HG03432 (cell line): ENCODE data around the gene MVD.
"Not testable (repeated sequence)": the region's sequence is repeated elsewhere in the genome, so short reads cannot be mapped to it uniquely, and the experiment has no call there.

Experiments
- ATAC-seq: cut with Tn5 transposase; IDR thresholded peaks from one replicate; pipeline ENCODE4 v1.9.1; 2021; ENCODE audit warnings: mild to moderate bottlenecking, moderate library complexity; ENCODE audit not compliant: unreplicated experiment

Gene MVD

DNA sequence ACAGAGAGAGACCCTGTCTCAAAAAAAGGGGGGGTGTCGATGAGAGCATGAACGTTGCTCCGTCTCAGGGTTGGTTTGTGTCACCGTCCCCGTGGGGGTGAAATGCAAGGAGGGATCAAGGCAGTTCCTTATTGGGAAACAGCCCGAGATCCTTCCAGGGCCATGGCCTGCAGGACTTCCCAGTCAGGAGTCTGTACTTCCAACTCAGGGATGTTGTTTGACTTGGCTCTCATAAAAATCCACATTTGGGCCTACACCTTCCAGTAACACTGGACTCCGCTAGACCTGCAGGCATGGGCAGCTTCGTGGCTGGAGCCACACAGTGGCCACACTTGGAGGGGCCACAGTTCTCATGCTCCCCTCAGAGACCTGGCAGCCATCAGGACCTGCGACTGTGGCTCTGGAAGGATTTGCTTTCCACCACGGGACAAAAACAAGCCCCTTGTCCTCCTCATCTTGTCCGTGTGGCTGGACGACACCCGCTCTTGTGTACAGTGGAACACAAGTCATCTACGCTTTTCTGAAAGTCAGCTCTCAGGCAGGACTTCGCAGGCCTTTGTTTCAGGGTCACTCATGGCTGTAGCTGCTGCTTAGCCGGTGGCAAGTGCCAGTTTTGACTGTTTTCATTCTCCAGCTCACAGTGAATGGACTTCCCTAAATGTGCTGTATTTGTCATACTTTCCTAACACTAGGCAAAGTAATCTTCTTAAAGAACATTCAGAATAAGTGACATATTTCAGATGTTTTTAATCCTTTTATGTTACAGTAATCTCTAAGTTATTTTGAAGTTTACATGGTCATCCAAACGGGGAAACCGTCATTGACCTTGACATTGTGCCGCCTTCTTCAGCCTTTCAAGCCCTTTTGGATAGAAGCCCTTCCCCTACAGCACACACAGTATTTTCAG lies 48.7 kb downstream of the MVD start:
- no peak for ATAC-seq

DNA sequence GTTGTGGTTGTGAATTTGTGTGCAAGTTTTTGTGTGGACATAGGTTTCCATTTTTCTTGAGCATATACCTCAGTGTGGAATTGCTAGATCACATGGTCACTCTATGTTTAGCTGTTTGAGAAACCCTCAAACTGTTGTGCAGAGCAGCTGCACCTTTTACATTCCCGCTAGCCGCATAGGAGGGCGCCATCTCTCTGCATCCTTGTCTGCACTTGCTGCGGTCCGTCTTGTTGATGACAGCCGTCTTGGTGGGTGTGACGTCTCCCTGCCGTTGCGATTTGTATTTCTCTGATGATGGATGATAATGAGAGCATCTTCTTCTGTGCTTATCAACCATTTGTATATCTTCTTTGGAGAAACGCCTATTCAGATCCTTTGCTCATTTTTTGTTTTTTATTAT lies 49.6 kb downstream of the MVD start:
- ATAC-seq = no peak

DNA sequence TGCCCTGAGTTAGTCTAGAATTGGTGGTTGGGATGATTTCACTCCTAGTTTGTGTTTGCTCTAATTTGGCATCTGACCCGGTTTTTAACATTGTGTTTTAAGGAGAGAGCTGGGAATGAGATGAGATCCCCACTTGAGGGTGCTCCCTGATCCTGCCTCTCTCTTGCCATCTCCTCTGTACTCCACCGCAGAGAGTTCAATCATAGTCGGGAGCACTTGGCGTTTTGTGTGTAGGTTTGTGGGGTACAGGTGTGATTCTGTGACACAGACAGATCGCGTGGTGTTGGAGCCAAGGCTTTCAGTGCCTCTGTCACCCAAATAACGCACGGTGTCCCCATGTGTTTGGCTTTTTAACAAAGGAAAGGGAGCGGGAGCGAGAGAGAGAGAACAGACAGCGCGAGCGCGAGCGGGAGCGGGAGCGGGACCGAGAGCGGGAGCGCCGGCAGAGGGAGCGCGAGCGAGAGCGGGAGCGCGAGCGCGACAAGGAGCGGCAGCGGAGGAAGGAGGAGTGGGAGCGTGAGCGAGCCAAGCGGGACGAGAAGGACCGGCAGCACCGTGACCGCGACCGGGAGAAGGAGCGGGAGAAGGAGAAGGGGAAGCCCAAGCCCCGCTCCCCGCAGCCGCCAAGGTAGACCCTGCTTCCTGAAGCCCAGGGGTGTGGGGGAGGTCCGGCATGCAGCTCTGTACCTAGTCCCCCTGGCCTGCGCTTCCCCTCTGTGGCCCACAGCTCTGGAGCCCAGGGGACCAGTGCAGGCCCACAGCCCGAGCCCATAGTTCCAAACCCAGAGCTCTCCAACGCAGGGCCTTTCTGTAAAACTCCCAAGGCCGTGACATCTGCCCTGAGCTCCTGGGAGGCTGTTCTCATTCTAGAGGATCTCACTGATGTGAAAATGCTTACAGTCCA lies 51.7 kb downstream of the MVD start:
- ATAC-seq = no peak

DNA sequence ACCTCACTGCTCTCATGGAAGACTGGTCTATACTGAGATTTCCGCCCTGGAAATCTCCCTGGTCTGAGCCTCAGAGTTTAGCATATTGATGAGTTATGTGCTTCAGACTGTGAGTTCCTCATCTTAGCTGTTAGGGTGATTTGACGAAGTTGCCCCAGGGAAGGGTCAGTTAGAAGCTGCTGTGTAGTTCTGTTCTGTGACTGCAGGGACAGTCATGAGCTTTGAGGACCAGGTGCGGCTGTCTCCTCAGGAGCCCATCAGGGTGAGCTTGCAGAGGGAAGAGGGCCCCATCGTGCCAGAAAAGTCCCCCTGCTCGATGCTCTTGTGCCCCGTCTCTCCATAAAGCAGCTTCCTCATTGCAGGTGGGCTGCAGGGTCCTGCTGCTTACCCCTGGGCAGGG lies 52.8 kb downstream of the MVD start:
- no peak for ATAC-seq

DNA sequence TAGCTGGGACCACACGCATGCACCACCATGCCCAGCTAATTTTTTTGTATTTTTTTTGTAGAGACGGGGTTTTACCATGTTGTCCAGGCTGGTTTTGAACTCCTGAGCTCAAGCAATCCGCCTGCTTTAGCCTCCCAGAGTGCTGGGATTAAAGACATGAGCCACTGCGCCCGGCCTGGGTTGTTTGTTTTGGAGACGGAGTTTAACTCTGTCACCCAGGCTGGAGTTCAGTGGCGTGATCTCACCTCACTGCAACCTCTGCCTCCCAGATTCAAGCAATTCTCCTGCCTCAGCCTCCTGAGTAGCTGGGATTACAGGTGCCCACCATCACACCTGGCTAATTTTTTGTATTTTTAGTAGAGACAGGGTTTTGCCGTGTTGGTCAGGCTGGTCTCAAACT lies 53.5 kb downstream of the MVD start:
- ATAC-seq = not testable (repeated sequence)

DNA sequence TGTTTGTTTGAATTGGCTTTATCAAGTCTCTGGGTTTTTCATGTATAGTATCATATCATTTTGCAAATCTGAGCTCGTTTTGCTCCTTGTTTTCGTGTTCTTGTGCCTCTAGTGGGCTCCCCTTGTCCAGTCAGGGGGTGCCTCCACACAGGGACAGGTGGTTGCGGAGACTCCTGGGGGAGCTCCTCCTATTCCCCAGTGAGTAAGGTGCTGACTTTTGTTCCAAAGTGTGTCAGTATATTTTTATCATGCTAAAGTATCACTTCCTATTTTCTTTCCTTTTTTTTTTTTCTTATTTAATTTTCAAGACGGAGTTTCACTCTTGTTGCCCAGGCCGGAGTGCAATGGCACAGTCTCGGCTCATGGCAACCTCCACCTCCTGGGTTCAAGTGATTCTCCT lies 54.8 kb downstream of the MVD start:
- ATAC-seq = no peak

DNA sequence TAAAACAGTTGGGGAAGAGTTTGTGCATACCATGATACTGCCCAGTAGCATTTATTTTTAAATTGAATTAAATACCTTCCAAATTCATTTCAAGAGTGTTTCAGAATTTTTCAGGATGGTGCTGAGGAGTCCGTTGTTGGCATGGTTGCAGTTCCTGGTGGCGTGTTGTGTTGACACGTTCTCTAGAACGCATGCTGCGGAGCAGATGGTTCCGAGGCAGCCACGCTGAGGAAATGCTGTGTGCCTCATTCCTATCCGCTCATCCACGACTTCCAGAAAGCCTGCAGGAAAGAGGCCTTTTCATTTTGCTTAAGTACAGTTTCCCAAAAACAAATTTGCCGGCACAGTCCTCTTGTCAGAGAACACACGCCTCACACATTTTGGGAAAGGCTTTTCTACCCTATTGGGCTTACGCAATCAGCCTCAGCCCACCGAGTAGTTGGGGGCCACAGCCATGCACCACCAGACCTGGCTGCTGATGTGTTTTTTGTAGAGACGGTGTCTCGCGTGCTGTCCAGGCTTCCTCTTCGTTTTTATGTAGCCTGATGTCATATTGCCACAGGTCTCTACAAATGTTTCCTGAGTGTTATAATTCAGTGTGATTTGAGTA lies 56.6 kb downstream of the MVD start:
- no peak for ATAC-seq

DNA sequence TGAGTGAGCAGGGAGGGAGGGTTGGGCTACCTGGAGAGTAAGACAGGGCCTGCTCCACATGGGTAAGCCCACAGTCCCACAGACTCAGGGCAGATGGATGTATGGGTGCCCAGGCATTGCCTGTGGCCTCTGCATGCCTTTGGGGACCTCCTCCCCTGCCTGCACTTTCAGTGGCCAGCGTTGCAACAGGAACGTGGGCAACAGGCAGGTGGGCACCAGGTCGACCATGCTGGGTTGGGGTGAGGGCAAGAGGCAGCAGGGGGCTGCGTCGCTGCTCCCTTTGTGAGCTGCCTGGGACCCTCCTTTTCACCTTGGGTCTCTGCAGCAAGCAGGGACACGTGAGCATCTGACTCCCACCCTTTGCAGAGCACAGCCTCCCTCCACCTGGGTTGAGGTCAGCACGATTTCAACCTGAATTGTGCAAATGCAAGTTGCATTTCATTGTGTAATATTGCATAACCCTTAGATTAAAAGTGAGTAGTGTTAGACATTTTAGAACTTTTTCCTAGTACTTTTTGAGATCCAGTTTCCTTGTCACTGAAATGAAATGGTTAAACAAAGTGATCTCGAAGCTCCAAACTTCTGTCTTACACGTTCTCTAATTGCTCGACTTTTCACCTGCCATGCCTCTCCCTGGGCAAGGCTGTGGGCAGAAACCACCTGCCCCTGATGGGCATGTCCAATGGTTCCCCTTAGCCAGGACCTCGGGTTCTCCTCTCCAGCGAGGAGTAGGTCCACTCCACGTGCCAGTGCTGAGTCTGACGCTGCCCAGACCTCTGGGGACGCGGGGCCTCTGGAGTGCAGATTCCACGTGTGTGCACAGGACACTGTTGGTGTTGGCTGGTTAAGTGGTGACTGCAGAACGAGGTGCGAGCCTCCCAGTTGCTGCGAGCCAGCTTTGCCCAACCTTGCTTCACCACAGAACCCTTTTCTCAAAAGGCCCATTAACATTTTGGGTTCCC lies 57.4 kb downstream of the MVD start:
- ATAC-seq = no peak

DNA sequence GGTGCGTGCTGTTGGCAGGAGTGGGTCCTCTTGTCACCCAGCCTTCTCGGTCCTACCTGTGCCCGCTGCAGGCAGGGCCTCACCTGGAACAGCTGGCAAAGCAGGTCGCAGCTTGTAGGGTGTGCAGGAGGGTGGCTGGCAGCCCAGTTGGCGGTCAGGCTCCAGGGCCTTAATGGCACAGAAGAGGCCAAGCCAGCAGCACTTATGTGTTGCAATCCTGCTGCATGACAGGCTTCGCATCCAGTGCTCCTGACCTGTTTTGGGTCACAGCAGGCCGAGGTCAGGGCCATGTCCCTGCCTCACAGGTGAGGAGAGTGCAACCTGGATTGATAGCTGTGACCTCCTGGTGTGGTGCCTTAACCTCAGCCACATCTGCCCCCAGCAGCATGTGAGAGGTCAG lies 60.8 kb downstream of the MVD start:
- no peak for ATAC-seq
